OCI-LY3 (cell line): Measurements from ENCODE around the gene PABPN1.

ENCODE experiments used
- CTCF ChIP-seq: fragments of 200-600, 300-600 bp; sonication (generic); IDR thresholded peaks from 2 replicates; pipeline ENCODE4 v1.5.1; 2014; ENCODE audit warnings: antibody characterized with exemption, low read length, low read depth
- EZH2phosphoT487 ChIP-seq: fragments of 200-600 bp; shearing (Covaris generic); IDR thresholded peaks from 2 replicates; pipeline ENCODE4 v1.6.1; 2018; ENCODE audit warnings: antibody characterized with exemption, mixed run types, low read depth

- TF ChIP-seq EZH2phosphoT487 (no peak), CTCF (no peak)
These were observed 1.3 kb upstream of the PABPN1 start for GRCh38 chr14:23319746-23320583.
